ENCODE data around the gene ATP13A5.

Gene ATP13A5

GRCh38 chr3:193250492-193250891 lies 128.1 kb downstream of the ATP13A5 start:
- DNase-seq = no peak

- no peak for DNase-seq
Observed at GRCh38 chr3:193248848-193249468, 129.6 kb downstream of the ATP13A5 start.

- no peak for DNase-seq
Observed at GRCh38 chr3:193243571-193243970, 135.0 kb downstream of the ATP13A5 start.

GRCh38 chr3:193241716-193242115 lies 136.8 kb downstream of the ATP13A5 start:
- DNase-seq = no peak

GRCh38 chr3:193240850-193241706 lies 137.5 kb downstream of the ATP13A5 start, which contains the start of gene PLAAT1:
Gene PLAAT1 (plus strand): TSS chr3:193241222. CDS start chr3:193255651, 14,429 bp downstream.
- peak; percentile 26 for DNase-seq

- no peak for DNase-seq
Observed at GRCh38 chr3:193240436-193240849, 138.1 kb downstream of the ATP13A5 start.

GRCh38 chr3:193237030-193237429 lies 141.5 kb downstream of the ATP13A5 start:
- no peak for DNase-seq

- no peak for DNase-seq
Observed at GRCh38 chr3:193236599-193236998, 142.0 kb downstream of the ATP13A5 start.

GRCh38 chr3:193231201-193231600 lies 147.4 kb downstream of the ATP13A5 start:
- DNase-seq = no peak

GRCh38 chr3:193230610-193231009 lies 147.9 kb downstream of the ATP13A5 start:
- DNase-seq = no peak

GRCh38 chr3:193229851-193230420 lies 148.6 kb downstream of the ATP13A5 start:
- DNase-seq = no peak

- DNase-seq = no peak
Observed at GRCh38 chr3:193228206-193228605, 150.3 kb downstream of the ATP13A5 start.

GRCh38 chr3:193225302-193226125 lies 153.0 kb downstream of the ATP13A5 start:
- no peak for DNase-seq
